ENCODE measurements around the gene HHLA2. TPM values are rescaled to one million over a fixed set of nuclear protein-coding genes. Genes with fewer than 3 reads are reported as not detected.
"Not testable (repeated sequence)": the region's sequence is repeated elsewhere in the genome, so short reads cannot be mapped to it uniquely, and the experiment has no call there.

HHLA2 gene
- polyA plus RNA-seq (2012; ENCODE audit: insufficient read depth, insufficient read length) = 0.63 TPM

- DNase-seq (ENCODE audit: low read depth, low spot score) = no peak
- H3K4me3 ChIP-seq (ENCODE audit: low read length) = no peak within 1 kb of the TSS
Observed at GRCh38 chr3:108296239-108296638, at the start of gene HHLA2. Gene HHLA2, plus strand, starts transcription at chr3:108296548. Its CDS starts 55,266 bp downstream, at chr3:108351814.

DNA sequence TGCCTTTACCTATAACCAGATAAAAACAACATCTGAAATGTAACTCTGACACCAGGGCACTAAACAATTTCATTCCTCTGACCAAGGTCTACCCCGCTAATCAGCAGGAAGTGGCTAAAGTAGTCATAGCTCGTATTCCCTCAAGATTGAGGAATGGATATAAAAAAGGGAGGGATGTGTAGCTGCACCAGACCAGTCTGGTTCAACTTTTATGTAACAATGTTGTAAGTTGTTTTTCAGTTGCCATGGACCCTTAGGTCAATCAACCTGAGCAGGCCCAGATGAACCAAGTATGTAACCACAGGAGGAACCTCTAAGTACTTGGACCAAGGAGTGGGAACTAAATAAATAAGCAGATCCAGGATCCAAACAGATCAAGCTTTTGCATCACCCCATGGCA, 45.7 kb upstream of the HHLA2 start:
- no peak overlapping the region for H3K4me3 ChIP-seq (ENCODE audit: low read length)
- no peak for DNase-seq (ENCODE audit: low read depth, low spot score)

GRCh38 chr3:108251265-108251664, 45.1 kb upstream of the HHLA2 start:
- DNase-seq (ENCODE audit: low read depth, low spot score) = no peak

GRCh38 chr3:108251844-108252243, 44.5 kb upstream of the HHLA2 start:
- no peak overlapping the region for H3K4me3 ChIP-seq (ENCODE audit: low read length)
- no peak for DNase-seq (ENCODE audit: low read depth, low spot score)

More at GRCh38 chr3:108251265-108251664, 45.1 kb upstream of the HHLA2 start:
- no peak overlapping the region for H3K4me3 ChIP-seq (ENCODE audit: low read length)

DNA sequence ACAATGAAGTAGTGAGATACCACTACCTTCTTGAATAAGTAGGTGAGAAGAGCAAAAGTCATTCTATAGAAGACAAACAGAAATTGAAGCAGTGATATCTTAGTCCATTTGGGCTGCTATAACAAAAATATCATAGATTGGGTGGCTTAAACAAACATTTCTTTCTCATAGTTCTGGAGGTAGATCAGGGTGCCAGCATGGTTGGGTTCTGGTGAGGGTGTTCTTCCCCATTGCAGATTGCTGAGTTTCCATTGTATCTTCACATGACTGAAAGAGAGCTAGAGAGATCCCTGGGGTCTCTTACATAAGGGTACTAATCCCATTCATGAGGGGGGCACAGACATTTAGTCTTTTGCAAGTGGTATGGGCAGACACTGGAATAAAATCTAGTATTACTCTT, 41.2 kb upstream of the HHLA2 start:
- no peak for DNase-seq (ENCODE audit: low read depth, low spot score)
- no peak overlapping the region for H3K4me3 ChIP-seq (ENCODE audit: low read length)

DNA sequence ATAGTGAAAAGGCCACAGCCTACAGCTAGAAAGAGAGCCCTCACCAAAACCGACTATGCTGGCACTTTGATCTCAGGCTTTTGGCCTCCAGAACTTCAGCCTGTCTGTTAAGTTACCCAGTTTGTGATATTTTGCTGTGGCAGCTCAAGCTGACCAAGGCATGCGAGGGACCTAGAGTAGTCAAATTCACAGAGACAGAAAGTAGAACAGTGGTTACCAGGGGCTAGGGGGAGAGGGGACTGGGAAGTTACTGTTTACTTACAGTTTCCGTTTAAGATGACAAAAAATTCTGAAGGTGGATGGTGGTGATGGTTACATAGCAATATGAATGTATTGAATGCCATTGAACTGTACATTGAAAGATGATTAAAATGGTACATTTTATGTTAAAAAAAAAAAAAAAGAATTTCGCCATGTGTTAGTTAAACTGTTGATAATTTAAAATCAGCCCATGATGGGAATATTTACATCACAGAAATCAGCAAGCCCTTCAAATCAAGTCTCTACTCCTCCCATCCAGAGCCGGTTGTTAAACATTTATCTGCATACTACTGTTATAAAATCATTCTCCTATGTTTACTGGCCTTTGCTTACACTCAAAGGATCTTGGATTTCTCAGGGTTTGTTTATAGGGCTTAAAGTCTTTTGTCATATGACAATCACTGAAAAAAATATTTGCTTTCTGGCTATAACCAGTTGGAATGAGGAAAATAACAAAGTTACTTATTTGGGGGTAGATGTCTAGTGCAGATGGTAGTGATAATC, 31.6 kb upstream of the HHLA2 start:
- not testable (repeated sequence) for H3K4me3 ChIP-seq (ENCODE audit: low read length); DNase-seq (ENCODE audit: low read depth, low spot score)

DNA sequence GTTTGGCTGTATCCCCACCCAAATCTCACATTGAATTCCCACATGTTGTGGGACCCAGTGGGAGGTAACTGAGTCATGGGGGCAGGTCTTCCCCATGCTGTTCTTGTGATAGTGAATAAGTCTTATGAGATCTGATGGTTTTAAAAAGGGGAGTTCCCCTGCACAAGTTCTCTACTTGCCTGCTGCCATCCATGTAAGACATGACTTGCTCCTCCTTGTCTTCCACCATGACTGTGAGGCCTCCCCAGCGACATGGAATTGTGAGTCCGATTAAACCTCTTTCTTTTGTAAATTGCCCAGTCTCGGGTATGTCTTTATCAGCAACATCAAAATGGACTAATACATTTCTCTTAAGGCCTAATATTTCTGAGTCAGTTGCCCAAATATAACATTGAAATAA, 28.1 kb upstream of the HHLA2 start:
- not testable (repeated sequence) for DNase-seq (ENCODE audit: low read depth, low spot score); H3K4me3 ChIP-seq (ENCODE audit: low read length)

- DNase-seq (ENCODE audit: low read depth, low spot score) = no peak
- H3K4me3 ChIP-seq (ENCODE audit: low read length) = no peak overlapping the region
Observed at GRCh38 chr3:108271626-108272025, 24.7 kb upstream of the HHLA2 start.

DNA sequence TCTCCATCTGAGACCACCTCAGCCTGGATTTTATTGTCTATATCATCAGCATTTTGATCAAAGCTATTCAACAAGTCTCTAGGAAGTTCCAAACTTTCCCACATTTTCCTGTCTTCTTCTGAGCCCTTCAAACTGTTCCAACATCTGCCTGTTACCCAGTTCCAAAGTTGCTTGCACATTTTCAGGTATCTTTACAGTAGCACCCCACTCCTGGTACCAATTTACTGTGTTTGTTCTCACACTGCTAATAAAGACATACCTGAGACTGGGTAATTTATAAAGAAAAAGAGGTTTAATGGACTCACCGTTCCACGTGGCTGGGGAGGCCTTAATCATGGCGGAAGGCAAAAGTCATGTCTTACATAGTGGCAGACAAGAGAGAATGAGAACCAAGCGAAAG, 17.3 kb upstream of the HHLA2 start:
- H3K4me3 ChIP-seq (ENCODE audit: low read length); DNase-seq (ENCODE audit: low read depth, low spot score): not testable (repeated sequence)

- no peak overlapping the region for H3K4me3 ChIP-seq (ENCODE audit: low read length)
- no peak for DNase-seq (ENCODE audit: low read depth, low spot score)
Observed at GRCh38 chr3:108280476-108280875, 15.9 kb upstream of the HHLA2 start.

DNA sequence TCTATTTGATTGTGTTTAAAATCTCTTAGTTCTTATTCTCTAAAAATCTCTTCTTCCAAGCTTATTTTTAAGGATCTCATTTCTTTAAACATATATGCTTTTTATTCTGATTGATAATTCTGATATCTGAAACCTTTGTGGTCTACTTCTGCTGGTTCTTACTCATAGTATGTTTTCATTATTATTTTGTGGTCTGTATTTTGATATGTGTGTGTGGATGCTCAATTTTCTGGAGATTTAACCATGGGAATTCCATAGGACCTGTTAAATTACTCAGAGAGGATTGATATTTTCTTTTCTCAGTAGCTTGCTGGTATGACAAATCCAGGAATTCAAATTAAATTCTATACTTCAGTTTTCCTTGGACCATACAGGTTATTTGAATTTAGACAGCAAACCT, 14.7 kb upstream of the HHLA2 start:
- no peak overlapping the region for H3K4me3 ChIP-seq (ENCODE audit: low read length)
- no peak for DNase-seq (ENCODE audit: low read depth, low spot score)

DNA sequence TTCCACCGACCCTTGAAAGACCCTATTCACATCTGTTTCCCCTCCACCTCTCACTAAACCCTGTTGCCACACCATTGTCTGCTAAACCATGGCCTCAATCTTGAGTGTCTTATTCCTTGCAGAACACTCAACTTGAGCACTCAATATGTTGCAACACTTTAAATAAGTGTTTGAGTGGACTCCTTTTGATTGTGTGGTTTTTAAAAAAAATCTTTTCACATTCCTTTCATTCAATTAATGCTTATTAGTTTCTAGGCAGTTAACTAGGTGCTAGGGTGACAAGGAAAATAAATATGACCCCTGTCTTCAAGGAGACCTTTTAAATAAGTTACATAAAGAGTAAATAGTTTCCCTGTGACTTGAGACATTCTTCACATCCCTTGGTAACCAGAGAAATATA, 13.3 kb upstream of the HHLA2 start:
- no peak for DNase-seq (ENCODE audit: low read depth, low spot score)
- H3K4me3 ChIP-seq (ENCODE audit: low read length) = no peak overlapping the region

GRCh38 chr3:108283989-108284388, 12.4 kb upstream of the HHLA2 start:
- H3K4me3 ChIP-seq (ENCODE audit: low read length) = no peak overlapping the region
- DNase-seq (ENCODE audit: low read depth, low spot score) = no peak

GRCh38 chr3:108285176-108285575, 11.2 kb upstream of the HHLA2 start:
- no peak for DNase-seq (ENCODE audit: low read depth, low spot score)
- H3K4me3 ChIP-seq (ENCODE audit: low read length) = no peak overlapping the region

GRCh38 chr3:108287146-108287545, 9.2 kb upstream of the HHLA2 start:
- no peak for DNase-seq (ENCODE audit: low read depth, low spot score)
- H3K4me3 ChIP-seq (ENCODE audit: low read length) = no peak overlapping the region

DNA sequence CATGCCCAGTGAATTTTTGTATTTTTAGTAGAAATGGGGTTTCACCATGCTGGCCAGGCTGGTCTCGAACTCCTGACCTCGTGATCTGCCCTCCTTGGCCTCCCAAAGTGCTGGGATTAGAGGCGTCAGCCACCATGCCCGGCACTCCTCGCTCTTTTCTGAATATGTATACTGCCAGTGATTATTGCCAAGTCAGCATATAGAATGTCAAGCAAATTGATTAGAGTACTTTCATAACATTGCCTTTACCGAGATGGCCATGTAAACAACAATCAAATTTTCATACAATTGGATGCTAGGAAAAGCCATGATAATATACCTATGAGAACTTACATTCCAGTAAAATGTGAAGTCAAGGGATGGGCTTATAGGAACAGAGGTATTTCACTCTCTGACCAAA, 8.2 kb upstream of the HHLA2 start:
- not testable (repeated sequence) for H3K4me3 ChIP-seq (ENCODE audit: low read length); DNase-seq (ENCODE audit: low read depth, low spot score)

GRCh38 chr3:108289159-108289558, 7.2 kb upstream of the HHLA2 start:
- H3K4me3 ChIP-seq (ENCODE audit: low read length) = no peak overlapping the region
- no peak for DNase-seq (ENCODE audit: low read depth, low spot score)

- DNase-seq (ENCODE audit: low read depth, low spot score) = no peak
- no peak overlapping the region for H3K4me3 ChIP-seq (ENCODE audit: low read length)
Observed at GRCh38 chr3:108292450-108292849, 3.9 kb upstream of the HHLA2 start.

DNA sequence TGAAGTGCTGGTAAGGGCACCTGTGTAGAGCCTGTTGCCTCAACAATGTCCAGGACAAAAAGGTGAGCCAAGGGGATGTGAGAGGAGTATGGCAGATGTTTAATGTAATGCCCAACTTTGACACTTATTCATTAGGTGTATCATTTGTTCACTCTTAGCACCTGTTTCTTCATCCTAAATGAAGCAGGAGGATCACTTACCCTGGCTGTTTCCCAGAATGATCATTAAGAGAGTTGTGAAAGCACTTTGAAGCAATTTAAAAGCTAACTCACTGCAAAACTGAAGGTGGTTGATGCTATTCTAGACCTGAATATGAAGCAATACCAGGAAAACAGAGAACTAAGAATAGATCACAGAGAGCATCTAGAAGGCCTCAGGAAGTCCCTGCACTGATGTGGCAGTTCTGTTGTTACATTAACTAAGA, 3.4 kb upstream of the HHLA2 start:
- H3K4me3 ChIP-seq (ENCODE audit: low read length) = no peak overlapping the region
- DNase-seq (ENCODE audit: low read depth, low spot score) = peak; percentile 45

GRCh38 chr3:108293858-108294257, 2.5 kb upstream of the HHLA2 start:
- no peak for DNase-seq (ENCODE audit: low read depth, low spot score)
- no peak overlapping the region for H3K4me3 ChIP-seq (ENCODE audit: low read length)
